Activated T-cell treated with anti-CD3 and anti-CD28 coated beads for 24 hours (primary cell): ENCODE data around the gene UCN2.
A peak's percentile ranks its signal among the peaks of the same experiment; 100 is the strongest.

ENCODE experiments used
- DNase-seq: peaks from one replicate; pipeline ENCODE4 v3.0.0-alpha.2; 2020; ENCODE audit warnings: low read depth

UCN2 gene

GRCh38 chr3:48563382-48563918 is at the start of gene UCN2:
Gene UCN2 (minus strand): TSS chr3:48563781. CDS start chr3:48563124, 657 bp downstream.
- DNase-seq = no peak

GRCh38 chr3:48612309-48612708 is 48.7 kb upstream of the UCN2 start:
- DNase-seq = no peak

- peak; percentile 89 for DNase-seq
Measured at GRCh38 chr3:48609088-48610005, 45.8 kb upstream of the UCN2 start, which contains the start of gene UQCRC1. Gene UQCRC1 (minus strand): TSS chr3:48609646. CDS start chr3:48609620, 26 bp downstream.

- no peak for DNase-seq
Measured at GRCh38 chr3:48607519-48607918, 43.9 kb upstream of the UCN2 start.

- DNase-seq = no peak
Measured at GRCh38 chr3:48601622-48601994, 38.0 kb upstream of the UCN2 start.

- DNase-seq = no peak
Measured at GRCh38 chr3:48600711-48601621, 37.4 kb upstream of the UCN2 start.

- no peak for DNase-seq
Measured at GRCh38 chr3:48599509-48600285, 36.1 kb upstream of the UCN2 start.

GRCh38 chr3:48599077-48599501 is 35.5 kb upstream of the UCN2 start:
- DNase-seq = no peak

- no peak for DNase-seq
Measured at GRCh38 chr3:48598323-48599076, 34.9 kb upstream of the UCN2 start.

- DNase-seq = no peak
Measured at GRCh38 chr3:48597408-48597800, 33.8 kb upstream of the UCN2 start.

GRCh38 chr3:48596676-48597407 is 33.3 kb upstream of the UCN2 start:
- no peak for DNase-seq

GRCh38 chr3:48596157-48596556 is 32.6 kb upstream of the UCN2 start:
- DNase-seq = no peak

- no peak for DNase-seq
Measured at GRCh38 chr3:48595526-48596121, 32.0 kb upstream of the UCN2 start.

- no peak for DNase-seq
Measured at GRCh38 chr3:48595075-48595525, 31.5 kb upstream of the UCN2 start, which contains the start of gene COL7A1. Gene COL7A1 (minus strand): TSS chr3:48595329. CDS start chr3:48595159, 170 bp downstream.

GRCh38 chr3:48594417-48595049 is 31.0 kb upstream of the UCN2 start:
- DNase-seq = no peak

GRCh38 chr3:48593337-48593736 is 29.8 kb upstream of the UCN2 start:
- DNase-seq = no peak

GRCh38 chr3:48592519-48593087 is 29.0 kb upstream of the UCN2 start:
- no peak for DNase-seq

GRCh38 chr3:48591886-48592518 is 28.4 kb upstream of the UCN2 start:
- no peak for DNase-seq
